H1 (cell line): ENCODE data around the gene ZNF362. TPM values are rescaled to one million over a fixed set of nuclear protein-coding genes. Genes with fewer than 3 reads are reported as not detected.

Experiments used
- CTCF ChIA-PET: fragments of 300-600 bp; sonication (Branson Sonifier 250); formaldehyde crosslinking; loops from one replicate; lab custom pipeline; 2021; ENCODE audit not compliant: partially characterized antibody; lab: Charles Lee
- POLR2A ChIA-PET: fragments of 300-600 bp; sonication (Branson Sonifier 250); formaldehyde crosslinking; loops from one replicate; lab custom pipeline; 2021; ENCODE audit warnings: inconsistent platforms; ENCODE audit not compliant: partially characterized antibody; lab: Charles Lee
- DNase-seq, 2 experiments: peaks; one replicate each; pipeline versions ENCODE4 v3.0.0 to v3.0.0-alpha.2; 2010 to 2022; ENCODE audit warnings: low spot score in 2 of 2, low read depth in 1 of 2, mixed read lengths in 1 of 2
- FAIRE-seq: peaks from 2 replicates; lab custom pipeline; 2011; peaks lifted over from hg19 to GRCh38; lab: Jason Lieb, UNC
- H2AFZ ChIP-seq: 2 replicates; pipeline ENCODE4 v1.8.1; 2012; ENCODE audit warnings: low read length, inconsistent platforms
- H2AK5ac ChIP-seq: 2 replicates; pipeline ENCODE4 v1.6.1; 2013; ENCODE audit warnings: low read depth, low read length
- H2BK120ac ChIP-seq: replicated peaks from 2 replicates; pipeline ENCODE3; 2013; ENCODE audit warnings: low read depth, low read length, inconsistent platforms
- H2BK12ac ChIP-seq: 2 replicates; pipeline ENCODE4 v1.6.1; 2013; ENCODE audit warnings: low read depth, low read length
- H2BK15ac ChIP-seq: 2 replicates; pipeline ENCODE4 v1.6.1; 2013; ENCODE audit warnings: low read length
- H2BK20ac ChIP-seq: 2 replicates; pipeline ENCODE4 v1.6.1; 2013; ENCODE audit warnings: low read length
- H2BK5ac ChIP-seq: 2 replicates; pipeline ENCODE4 v1.6.1; 2013; ENCODE audit warnings: low read depth, low read length
- H3K14ac ChIP-seq: 2 replicates; pipeline ENCODE4 v1.6.1; 2013; ENCODE audit warnings: inconsistent platforms; ENCODE audit not compliant: insufficient read length
- H3K18ac ChIP-seq: 2 replicates; pipeline ENCODE4 v1.6.1; 2013; ENCODE audit warnings: low read length; ENCODE audit errors: extremely low read depth
- H3K23ac ChIP-seq: 2 replicates; pipeline ENCODE4 v1.6.1; 2013; ENCODE audit warnings: inconsistent platforms; ENCODE audit not compliant: insufficient read length
- H3K23me2 ChIP-seq: 2 replicates; pipeline ENCODE4 v1.6.1; 2013; ENCODE audit warnings: low read depth, low read length
- H3K27ac ChIP-seq: 2 replicates; pipeline ENCODE4 v1.6.1; 2011; ENCODE audit warnings: low read depth, low read length, inconsistent platforms
- H3K27me3 ChIP-seq, 4 experiments: replicated peaks in 1 of 4; 1 replicate in 1 of 4; 2 replicates in 3 of 4; pipeline versions ENCODE4 v1.6.1 to v1.8.1; 2011 to 2013; ENCODE audit warnings: low read length in 3 of 4, mild to moderate bottlenecking in 3 of 4, inconsistent platforms in 2 of 4, mixed read lengths in 2 of 4, moderate library complexity in 1 of 4; ENCODE audit not compliant: control insufficient read depth in 3 of 4, insufficient read depth in 3 of 4; ENCODE audit errors: extremely low read depth in 1 of 4
- H3K36me3 ChIP-seq, 4 experiments: 2 replicates each; pipeline versions ENCODE4 v1.6.1 to v1.8.1; 2011 to 2013; ENCODE audit warnings: mild to moderate bottlenecking in 4 of 4, low read length in 3 of 4, moderate library complexity in 2 of 4, control low read depth in 1 of 4, inconsistent platforms in 1 of 4; ENCODE audit not compliant: insufficient read depth in 4 of 4, control insufficient read depth in 2 of 4
- H3K4ac ChIP-seq: replicated peaks from 2 replicates; pipeline ENCODE3; 2013; ENCODE audit warnings: low read length, low read depth, mixed read lengths, inconsistent platforms; ENCODE audit not compliant: insufficient read length
- H3K4me1 ChIP-seq, 4 experiments: replicated peaks in 1 of 4; 1 replicate in 1 of 4; 2 replicates in 3 of 4; pipeline versions ENCODE4 v1.6.1 to v1.8.1; 2011 to 2013; ENCODE audit warnings: low read length in 3 of 4, inconsistent platforms in 2 of 4, mixed read lengths in 1 of 4; ENCODE audit not compliant: insufficient read depth in 4 of 4, control insufficient read depth in 3 of 4
- H3K4me2 ChIP-seq, 2 experiments: 2 replicates each; pipeline versions ENCODE4 v1.6.1 to v1.8.1; 2011 to 2013; ENCODE audit warnings: low read depth in 2 of 2, low read length in 2 of 2, control low read depth in 1 of 2, inconsistent platforms in 1 of 2, mild to moderate bottlenecking in 1 of 2; ENCODE audit not compliant: insufficient read depth in 1 of 2
- H3K4me3 ChIP-seq, 4 experiments: fragments of 200-600, 300-600 bp in 1 of 4; sonication (generic), shearing (Covaris generic), sonication (Bioruptor Twin) in 1 of 4; 2 replicates each; pipeline versions ENCODE4 v1.5.1 to v1.8.1; 2011 to 2016; ENCODE audit warnings: low read length in 4 of 4, low read depth in 3 of 4, control low read depth in 2 of 4, inconsistent platforms in 2 of 4, mild to moderate bottlenecking in 2 of 4, mixed read lengths in 1 of 4, moderate library complexity in 1 of 4; ENCODE audit not compliant: insufficient read depth in 2 of 4; ENCODE audit errors: extremely low read depth in 1 of 4
- H3K56ac ChIP-seq: replicated peaks from 2 replicates; pipeline ENCODE3; 2013; ENCODE audit warnings: low read depth, mild to moderate bottlenecking, mixed read lengths, low read length, inconsistent platforms; ENCODE audit not compliant: insufficient read length
- H3K79me1 ChIP-seq: 2 replicates; pipeline ENCODE4 v1.6.1; 2013; ENCODE audit warnings: low read depth, low read length, control low read depth
- H3K79me2 ChIP-seq, 2 experiments: 2 replicates each; pipeline versions ENCODE4 v1.6.1 to v1.8.1; 2012 to 2013; ENCODE audit warnings: low read length in 2 of 2, mild to moderate bottlenecking in 2 of 2, inconsistent platforms in 1 of 2; ENCODE audit not compliant: insufficient read depth in 2 of 2, control insufficient read depth in 1 of 2
- H3K9ac ChIP-seq, 4 experiments: replicated peaks in 1 of 4; 1 replicate in 1 of 4; 2 replicates in 3 of 4; pipeline versions ENCODE4 v1.6.1 to v1.8.1; 2011 to 2013; ENCODE audit warnings: low read depth in 3 of 4, low read length in 3 of 4, control low read depth in 2 of 4, mild to moderate bottlenecking in 2 of 4, moderate library complexity in 2 of 4, inconsistent platforms in 1 of 4; ENCODE audit errors: extremely low read depth in 1 of 4
- H3K9me3 ChIP-seq, 2 experiments: 2 replicates each; pipeline versions ENCODE4 v1.6.1 to v1.8.1; 2012 to 2013; ENCODE audit warnings: mild to moderate bottlenecking in 2 of 2, moderate library complexity in 2 of 2, control low read depth in 1 of 2, inconsistent platforms in 1 of 2, low read depth in 1 of 2, low read length in 1 of 2, mixed read lengths in 1 of 2; ENCODE audit not compliant: insufficient read depth in 2 of 2
- H4K20me1 ChIP-seq, 2 experiments: replicated peaks in 1 of 2; 2 replicates each; pipeline versions ENCODE3 to v1.8.1; 2011 to 2013; ENCODE audit warnings: inconsistent platforms in 2 of 2, low read length in 2 of 2, mild to moderate bottlenecking in 1 of 2; ENCODE audit not compliant: insufficient read depth in 2 of 2, control insufficient read depth in 1 of 2
- H4K5ac ChIP-seq: 2 replicates; pipeline ENCODE4 v1.6.1; 2013; ENCODE audit warnings: low read length, low read depth, mixed read lengths, inconsistent platforms; ENCODE audit not compliant: insufficient read length
- H4K8ac ChIP-seq: 2 replicates; pipeline ENCODE4 v1.8.0; 2013; ENCODE audit warnings: mild to moderate bottlenecking, moderate library complexity, low read length, inconsistent platforms; ENCODE audit not compliant: insufficient read depth; ENCODE audit errors: extremely low read depth
- H4K91ac ChIP-seq: replicated peaks from 2 replicates; pipeline ENCODE3; 2013; ENCODE audit warnings: low read length, mixed read lengths, inconsistent platforms; ENCODE audit not compliant: insufficient read length
- CREB1 ChIP-seq: IDR thresholded peaks from 2 replicates; pipeline ENCODE4 v1.6.1; 2012; ENCODE audit warnings: inconsistent platforms
- JUND ChIP-seq: IDR thresholded peaks from 2 replicates; pipeline ENCODE4 v1.6.1; 2011; ENCODE audit warnings: mild to moderate bottlenecking, improper control_type of control experiment, low read length
- TBP ChIP-seq: IDR thresholded peaks from 2 replicates; pipeline ENCODE4 v1.6.1; 2011; ENCODE audit warnings: low read depth, low read length, improper control_type of control experiment
- WGBS, 2 experiments: shearing (Covaris generic) in 1 of 2; methylation state at CpG; one replicate each; pipeline versions ENCODE4 v1.1.6 to v1.1.7; 2013 to 2015; ENCODE audit warnings: low lambda C conversion rate in 2 of 2, mixed read lengths in 2 of 2, inconsistent platforms in 1 of 2, low coverage in 1 of 2, missing lambda C conversion rate in 1 of 2; ENCODE audit not compliant: insufficient replicate concordance in 2 of 2, insufficient coverage in 1 of 2, insufficient read length in 1 of 2; ENCODE audit errors: extremely low coverage in 1 of 2, missing lambda C conversion rate in 1 of 2; 5-methylcytosine and 5-hydroxymethylcytosine counted together
- polyA plus RNA-seq, 7 experiments: library from polyadenylated mRNA; depleted of rRNA in 3 of 7; stranded (reverse) in 5 of 7; unstranded in 2 of 7; fragments of >200 nt in 5 of 7; fragments of 200-250 nt in 2 of 7; gene quantifications; 1 replicate in 5 of 7; 2 replicates in 1 of 7; 4 replicates in 1 of 7; pipeline versions ENCODE4 v1.2.1 to v1.2.3, GENCODE V29; 2011 to 2013; ENCODE audit warnings: missing spikeins in 2 of 7, mixed read lengths in 2 of 7
- total RNA-seq: library from RNA; stranded (reverse); fragmentation: NEBNext Ultra II Directional; extraction: Animal tissue kit (Norgen Biotek cat#: 25700); gene quantifications from 2 replicates; pipeline ENCODE4 v1.2.1, GENCODE V29; 2021
- TF ChIP-seq, protein P1 (sequence below): IDR thresholded peaks from 2 replicates; pipeline ENCODE4 v1.6.1; 2011; ENCODE audit warnings: low read depth, mild to moderate bottlenecking, low read length; ENCODE audit not compliant: insufficient read depth

ZNF362 gene
- total and polyA plus RNA-seq, 2 of the 8 experiments (the other 6 are each of a cell fraction or from before 2014, with no cell fraction given) = 24.2 to 27.8 TPM

DNA sequence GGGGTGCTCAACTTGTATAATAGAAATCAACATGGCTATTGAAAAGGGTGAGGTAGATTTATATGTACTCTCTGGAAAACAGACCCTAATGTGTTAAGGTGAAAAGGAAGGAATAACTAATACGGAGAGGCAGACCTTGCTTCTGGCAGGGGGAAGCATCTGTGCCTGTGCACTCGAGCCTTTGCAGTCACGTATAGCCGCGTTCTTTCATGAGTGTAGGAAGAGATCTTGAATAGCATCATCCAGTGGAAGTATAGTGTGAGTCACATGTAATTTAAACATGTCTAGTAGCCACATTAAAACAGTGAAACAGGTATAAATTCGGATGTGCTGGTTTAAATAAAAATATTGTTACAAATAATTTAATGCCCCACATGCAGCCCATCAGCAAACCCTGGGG, 61.7 kb downstream of the ZNF362 start:
- Histone ChIP-seq H2BK12ac (no peak overlapping the region), H3K23ac (no peak overlapping the region), H4K8ac (no peak overlapping the region), H3K4ac (no peak overlapping the region), H3K9ac (no peak overlapping the region), H3K9me3 (no peaks in the 10 kb centered on the region), H2AK5ac (no peak overlapping the region), H3K79me2 (no peaks in the 10 kb centered on the region), H3K14ac (no peak overlapping the region), H2AFZ (no peak overlapping the region), H2BK120ac (no peak overlapping the region), H3K4me1 (no peaks in the 10 kb centered on the region), H3K23me2 (no peaks in the 10 kb centered on the region), H3K27me3 (no peaks in the 10 kb centered on the region), H3K4me2 (no peak overlapping the region), H4K5ac (no peak overlapping the region), H3K27ac (no peak overlapping the region), H3K36me3 (no peaks in the 10 kb centered on the region), H2BK20ac (no peak overlapping the region), H4K91ac (no peak overlapping the region), H3K4me3 (no peak overlapping the region), H3K56ac (no peak overlapping the region), H2BK15ac (no peak overlapping the region), H2BK5ac (no peak overlapping the region), H4K20me1 (peaks cover 0 to 2% of the 10 kb centered on the region in 2 experiments), H3K79me1 (no peaks in the 10 kb centered on the region), H3K18ac (no peak overlapping the region)
- 95% methylated on average over 6 of the region's 6 CpGs; no CpG with 5 or more reads in 1 of the 2 experiments for WGBS, 2 experiments
- no peak for DNase-seq
- ChIA-PET CTCF (interaction anchor here (0.7 to 3.9 kb wide), 2 partner anchors 21 to 167 kb away, joined by 4 to 32 read pairs; no protein-coding TSS in a partner anchor), POLR2A (no interaction called here)
- no peak for FAIRE-seq
- TF ChIP-seq, protein P1, sequence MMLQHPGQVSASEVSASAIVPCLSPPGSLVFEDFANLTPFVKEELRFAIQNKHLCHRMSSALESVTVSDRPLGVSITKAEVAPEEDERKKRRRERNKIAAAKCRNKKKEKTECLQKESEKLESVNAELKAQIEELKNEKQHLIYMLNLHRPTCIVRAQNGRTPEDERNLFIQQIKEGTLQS = no peak
- TF ChIP-seq JUND (no peak), TBP (no peak), CREB1 (no peak)
